ENCODE results near the gene TASP1. TPM values are rescaled to one million over a fixed set of nuclear protein-coding genes. Genes with fewer than 3 reads are reported as not detected.

TASP1 gene
- total RNA-seq, 1 experiment from 2014 or later, result 19.0 TPM

DNA sequence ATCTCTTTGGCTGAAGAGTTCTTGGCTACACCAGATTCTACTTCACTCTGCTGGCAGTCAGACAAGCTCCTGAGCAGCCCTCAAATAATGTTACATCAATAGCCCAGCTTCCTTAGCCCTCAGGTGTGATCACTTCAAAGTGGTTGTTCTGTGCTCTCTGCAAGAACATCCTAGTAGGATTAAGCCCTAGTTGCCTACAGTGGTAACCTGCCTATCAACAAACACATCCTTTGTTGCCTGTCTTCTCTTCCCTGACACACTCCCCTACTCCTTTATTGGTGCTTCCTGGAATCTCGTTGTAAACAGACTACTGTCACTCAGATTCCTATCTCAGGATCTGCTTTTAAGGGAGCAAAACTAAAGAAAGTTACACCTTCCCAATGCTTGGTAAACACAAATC is 45.1 kb upstream of the TASP1 start:
- Mint-ChIP-seq H3K4me3 (ENCODE audit: unreplicated experiment) (no peak overlapping the region), H3K9me3 (ENCODE audit: unreplicated experiment) (no peaks in the 10 kb centered on the region), H3K27ac (ENCODE audit: low read depth, unreplicated experiment) (no peak overlapping the region), H3K4me1 (ENCODE audit: insufficient read depth, unreplicated experiment) (no peaks in the 10 kb centered on the region), H3K27me3 (ENCODE audit: insufficient read depth, unreplicated experiment) (peaks cover 25% of the 10 kb centered on the region), H3K36me3 (ENCODE audit: insufficient read depth, unreplicated experiment) (no peaks in the 10 kb centered on the region)
- TF ChIP-seq, protein P1, sequence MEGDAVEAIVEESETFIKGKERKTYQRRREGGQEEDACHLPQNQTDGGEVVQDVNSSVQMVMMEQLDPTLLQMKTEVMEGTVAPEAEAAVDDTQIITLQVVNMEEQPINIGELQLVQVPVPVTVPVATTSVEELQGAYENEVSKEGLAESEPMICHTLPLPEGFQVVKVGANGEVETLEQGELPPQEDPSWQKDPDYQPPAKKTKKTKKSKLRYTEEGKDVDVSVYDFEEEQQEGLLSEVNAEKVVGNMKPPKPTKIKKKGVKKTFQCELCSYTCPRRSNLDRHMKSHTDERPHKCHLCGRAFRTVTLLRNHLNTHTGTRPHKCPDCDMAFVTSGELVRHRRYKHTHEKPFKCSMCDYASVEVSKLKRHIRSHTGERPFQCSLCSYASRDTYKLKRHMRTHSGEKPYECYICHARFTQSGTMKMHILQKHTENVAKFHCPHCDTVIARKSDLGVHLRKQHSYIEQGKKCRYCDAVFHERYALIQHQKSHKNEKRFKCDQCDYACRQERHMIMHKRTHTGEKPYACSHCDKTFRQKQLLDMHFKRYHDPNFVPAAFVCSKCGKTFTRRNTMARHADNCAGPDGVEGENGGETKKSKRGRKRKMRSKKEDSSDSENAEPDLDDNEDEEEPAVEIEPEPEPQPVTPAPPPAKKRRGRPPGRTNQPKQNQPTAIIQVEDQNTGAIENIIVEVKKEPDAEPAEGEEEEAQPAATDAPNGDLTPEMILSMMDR (IDR thresholded peaks at IDR 0.05; ENCODE audit: unreplicated experiment), result no peak
- intact Hi-C loops (cut with micrococcal nuclease), result no loop called here
- no TSS peak for BruUV-seq (replicated peaks)
- ChIA-PET CTCF (interaction anchor here (1.4 kb wide), 1 partner anchor 137 kb away, joined by 7 read pairs; no protein-coding TSS in a partner anchor), POLR2A (no interaction called here)
- DNase-seq (ENCODE audit: unreplicated experiment), result no peak

DNA sequence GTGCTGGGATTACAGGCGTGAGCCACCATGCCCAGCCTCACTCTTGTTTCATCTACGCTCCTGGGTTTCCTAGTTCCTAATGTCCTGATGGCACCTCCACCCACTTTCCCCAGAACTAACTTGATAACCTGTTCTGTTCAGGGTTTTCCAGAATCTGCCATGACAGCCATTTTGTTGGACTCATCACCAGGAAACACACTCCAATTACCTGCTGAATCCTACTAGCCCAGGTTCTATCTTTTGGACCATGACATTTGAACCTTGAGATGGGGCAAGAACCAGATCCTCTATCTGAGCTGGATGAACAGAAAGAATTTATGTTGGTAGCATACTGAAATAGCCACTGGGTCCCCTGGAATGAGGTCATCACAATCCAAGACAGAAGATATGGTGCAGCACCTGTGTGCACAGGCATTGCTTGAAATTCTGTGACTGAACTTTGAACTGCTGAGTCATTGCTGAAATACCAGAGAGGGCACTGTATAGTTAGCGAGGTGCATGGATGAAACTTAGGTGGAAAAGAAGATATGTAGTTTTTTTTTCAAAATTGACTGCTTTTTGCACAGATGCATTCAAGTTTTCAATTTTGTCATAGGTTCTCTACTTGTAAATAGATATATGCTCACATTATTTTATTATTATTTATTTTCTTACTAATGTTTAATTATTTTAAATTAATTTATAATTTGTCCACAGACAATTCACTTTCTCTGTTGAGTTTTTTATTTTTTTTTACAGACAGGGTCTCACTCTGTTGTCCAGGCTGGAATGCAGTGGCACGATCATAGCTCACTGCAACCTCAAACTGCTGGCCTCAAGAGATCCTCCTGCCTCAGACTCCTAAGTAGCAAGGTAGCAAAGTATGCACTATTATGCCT is 42.8 kb upstream of the TASP1 start:
- Mint-ChIP-seq H3K36me3 (ENCODE audit: insufficient read depth, unreplicated experiment) (no peaks in the 10 kb centered on the region), H3K9me3 (ENCODE audit: unreplicated experiment) (no peaks in the 10 kb centered on the region), H3K4me3 (ENCODE audit: unreplicated experiment) (no peak overlapping the region), H3K4me1 (ENCODE audit: insufficient read depth, unreplicated experiment) (no peaks in the 10 kb centered on the region), H3K27me3 (ENCODE audit: insufficient read depth, unreplicated experiment) (peaks cover 25% of the 10 kb centered on the region), H3K27ac (ENCODE audit: low read depth, unreplicated experiment) (no peak overlapping the region)
- no TSS peak for BruUV-seq (replicated peaks)
- no peak for DNase-seq (ENCODE audit: unreplicated experiment)
- intact Hi-C loops (cut with micrococcal nuclease), result no loop called here
- CTCF ChIA-PET, result interaction anchor here (0.6 to 0.7 kb wide), 3 partner anchors 8 to 382 kb away, joined by 3 to 5 read pairs (median 3); no protein-coding TSS in a partner anchor
- POLR2A ChIA-PET, result interaction anchor here (0.6 kb wide), 1 partner anchor 752 kb away, joined by 3 read pairs; no protein-coding TSS in a partner anchor
- TF ChIP-seq, protein P1 (IDR thresholded peaks at IDR 0.05; ENCODE audit: unreplicated experiment), result no peak

DNA sequence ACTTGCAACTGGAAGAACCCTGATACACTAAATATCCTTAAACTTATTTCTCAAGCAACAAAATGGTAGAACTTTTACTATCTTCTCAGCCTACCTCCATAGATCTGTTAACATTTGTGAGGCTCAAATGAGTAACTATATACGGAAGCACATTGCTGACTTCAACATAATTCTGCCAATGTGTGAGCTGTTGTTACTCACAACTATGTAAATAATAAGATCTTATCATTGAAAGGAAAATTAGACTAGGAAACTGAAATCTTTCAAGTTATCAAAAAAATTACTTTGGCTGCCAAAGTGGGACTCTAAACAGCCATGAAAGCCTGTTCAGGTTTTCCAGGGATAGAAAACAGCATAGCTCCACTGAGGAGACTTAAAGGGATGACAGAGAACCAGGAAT is 40.2 kb upstream of the TASP1 start:
- BruUV-seq (replicated peaks), result no TSS peak

DNA sequence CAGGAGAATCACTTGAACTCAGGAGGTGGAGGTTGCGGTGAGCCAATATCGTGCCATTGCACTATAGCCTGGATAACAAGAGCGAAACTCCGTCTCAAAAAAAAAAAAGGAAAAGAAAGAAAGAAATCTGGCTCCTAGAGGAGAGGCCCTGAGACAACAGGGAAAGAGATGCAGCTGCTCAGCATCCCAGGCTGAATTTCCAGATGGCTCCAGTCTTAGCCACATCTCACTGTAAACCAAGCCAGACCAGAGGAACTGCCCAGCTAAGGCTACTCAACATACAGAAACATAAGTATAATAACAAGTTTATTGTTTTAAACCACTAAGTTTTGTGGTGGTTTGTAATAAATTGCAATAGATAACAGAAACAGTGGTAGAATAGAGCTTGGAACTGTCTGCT is 38.5 kb upstream of the TASP1 start:
- no TSS peak for BruUV-seq (replicated peaks)
- POLR2A ChIA-PET, result no interaction called here
- intact Hi-C loops (cut with micrococcal nuclease), result no loop called here
- peaks cover 5% of the 10 kb centered on the region for H3K4me1 Mint-ChIP-seq (ENCODE audit: insufficient read depth, unreplicated experiment)
- no peaks in the 10 kb centered on the region for H3K36me3 Mint-ChIP-seq (ENCODE audit: insufficient read depth, unreplicated experiment)
- DNase-seq (ENCODE audit: unreplicated experiment), result no peak
- no peak overlapping the region for H3K27ac Mint-ChIP-seq (ENCODE audit: low read depth, unreplicated experiment)
- no peak overlapping the region for H3K4me3 Mint-ChIP-seq (ENCODE audit: unreplicated experiment)
- CTCF ChIA-PET, result interaction anchor here (0.7 to 1.6 kb wide), 3 partner anchors 13 to 101 kb away, joined by 3 to 4 read pairs (median 4); no protein-coding TSS in a partner anchor
- no peaks in the 10 kb centered on the region for H3K27me3 Mint-ChIP-seq (ENCODE audit: insufficient read depth, unreplicated experiment)
- H3K9me3 Mint-ChIP-seq (ENCODE audit: unreplicated experiment), result no peaks in the 10 kb centered on the region
- TF ChIP-seq, protein P1 (IDR thresholded peaks at IDR 0.05; ENCODE audit: unreplicated experiment), result no peak

More for the DNA sequence above, 40.2 kb upstream of the TASP1 start:
- CTCF ChIA-PET, result interaction anchor here (0.6 to 1.6 kb wide), 2 partner anchors 84 to 93 kb away, joined by 3 to 5 read pairs; no protein-coding TSS in a partner anchor
- POLR2A ChIA-PET, result interaction anchor here (0.7 to 1.3 kb wide), 4 partner anchors 9 to 18 kb away, joined by 3 read pairs; no protein-coding TSS in a partner anchor
- TF ChIP-seq, protein P1 (IDR thresholded peaks at IDR 0.05; ENCODE audit: unreplicated experiment), result no peak
- no peaks in the 10 kb centered on the region for H3K4me1 Mint-ChIP-seq (ENCODE audit: insufficient read depth, unreplicated experiment)
- H3K36me3 Mint-ChIP-seq (ENCODE audit: insufficient read depth, unreplicated experiment), result no peaks in the 10 kb centered on the region
- H3K4me3 Mint-ChIP-seq (ENCODE audit: unreplicated experiment), result no peak overlapping the region
- peaks cover 12% of the 10 kb centered on the region for H3K27me3 Mint-ChIP-seq (ENCODE audit: insufficient read depth, unreplicated experiment)
- H3K9me3 Mint-ChIP-seq (ENCODE audit: unreplicated experiment), result no peaks in the 10 kb centered on the region
- H3K27ac Mint-ChIP-seq (ENCODE audit: low read depth, unreplicated experiment), result no peak overlapping the region
- intact Hi-C loops (cut with micrococcal nuclease), result no loop called here
- DNase-seq (ENCODE audit: unreplicated experiment), result no peak
